ENCODE results near the gene ADAMTSL3.
A peak's percentile ranks its signal among the peaks of the same experiment; 100 is the strongest.
"Not testable (repeated sequence)": the region's sequence is repeated elsewhere in the genome, so short reads cannot be mapped to it uniquely, and the experiment has no call there.

The ADAMTSL3 gene

DNA sequence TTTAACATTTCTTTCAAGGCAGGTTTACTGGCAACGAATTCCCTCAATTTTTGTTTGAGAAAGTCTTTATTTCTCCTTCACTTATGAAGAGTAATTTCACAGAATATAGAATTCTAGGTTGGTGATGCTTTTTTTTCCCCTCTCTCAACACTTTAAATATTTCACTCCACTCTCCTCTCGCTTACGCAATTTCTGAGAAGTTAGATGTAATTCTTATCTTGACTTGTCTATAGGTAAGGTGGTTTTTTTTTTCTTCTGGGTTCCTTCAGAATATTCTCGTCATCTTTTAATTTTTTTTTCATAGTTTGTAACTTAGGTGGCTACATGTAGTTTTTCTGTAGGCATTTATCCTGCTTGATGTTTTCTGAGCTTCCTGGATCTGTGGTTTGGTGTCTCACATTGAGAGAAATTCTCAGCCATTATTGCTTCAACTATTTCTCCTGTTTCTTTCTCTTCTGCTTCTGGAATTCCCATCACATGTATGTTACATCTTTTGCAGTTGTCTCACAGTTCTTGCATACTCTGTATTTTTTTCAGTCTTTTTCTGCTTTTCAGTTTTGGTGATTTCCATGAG lies 392.2 kb downstream of the ADAMTSL3 start:
- no peak for DNase-seq

DNA sequence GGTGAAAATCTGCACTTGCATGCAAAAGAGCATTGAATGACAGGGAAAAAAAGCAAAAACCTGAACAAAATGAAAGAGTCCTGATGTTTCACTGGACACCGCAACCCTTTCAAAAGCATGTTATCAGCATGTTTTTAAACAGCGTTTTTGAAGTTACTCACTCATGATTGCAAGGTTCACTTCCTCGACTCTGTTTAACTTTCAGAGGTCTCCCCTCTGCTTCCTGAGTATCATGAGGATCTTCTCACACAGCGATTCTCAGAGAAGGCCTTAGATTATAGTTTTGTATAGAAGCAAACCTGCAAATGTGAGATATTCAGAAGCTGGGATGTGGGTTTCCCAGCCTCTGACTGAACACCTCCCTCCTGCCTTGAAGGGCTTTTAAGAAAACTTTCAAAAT lies 395.6 kb downstream of the ADAMTSL3 start:
- not testable (repeated sequence) for DNase-seq

DNA sequence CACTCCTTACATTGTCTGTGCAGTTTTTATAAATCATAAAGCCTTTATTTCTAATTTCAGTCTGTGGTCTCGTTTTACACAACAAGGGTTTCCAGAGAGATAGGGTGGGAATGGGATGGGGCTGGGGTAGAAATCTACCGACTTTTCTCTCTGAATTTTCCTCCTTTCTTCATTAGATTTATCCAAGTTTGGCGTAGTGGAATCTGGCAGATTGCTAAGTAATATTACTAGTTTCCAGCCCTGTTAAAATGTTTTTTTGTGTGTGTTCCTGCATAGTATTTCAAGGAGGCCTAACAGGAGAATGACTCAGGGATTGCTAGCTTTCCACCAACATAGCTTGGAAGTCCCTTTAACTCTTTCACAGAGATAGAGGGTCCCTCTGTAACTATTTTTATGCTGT lies 396.2 kb downstream of the ADAMTSL3 start:
- DNase-seq: no peak

DNA sequence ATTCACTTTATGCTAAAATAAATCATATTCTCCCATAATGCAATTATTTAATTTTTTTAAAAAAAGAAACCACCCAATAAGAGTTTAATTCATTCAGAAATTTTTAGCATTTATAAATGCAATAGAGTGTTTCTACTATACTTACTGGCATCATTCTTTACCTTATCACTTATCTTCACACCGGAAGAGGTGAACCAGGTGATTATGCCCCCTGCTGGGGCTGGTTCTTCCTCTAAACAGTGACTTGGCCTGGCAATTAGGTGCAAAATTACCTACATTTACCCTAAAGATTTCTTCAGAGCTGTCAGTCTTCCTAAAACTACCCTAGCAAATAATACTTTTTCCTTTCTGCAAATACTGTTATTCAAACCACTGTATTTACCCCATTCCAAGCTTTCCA lies 397.2 kb downstream of the ADAMTSL3 start:
- DNase-seq: not testable (repeated sequence)

DNA sequence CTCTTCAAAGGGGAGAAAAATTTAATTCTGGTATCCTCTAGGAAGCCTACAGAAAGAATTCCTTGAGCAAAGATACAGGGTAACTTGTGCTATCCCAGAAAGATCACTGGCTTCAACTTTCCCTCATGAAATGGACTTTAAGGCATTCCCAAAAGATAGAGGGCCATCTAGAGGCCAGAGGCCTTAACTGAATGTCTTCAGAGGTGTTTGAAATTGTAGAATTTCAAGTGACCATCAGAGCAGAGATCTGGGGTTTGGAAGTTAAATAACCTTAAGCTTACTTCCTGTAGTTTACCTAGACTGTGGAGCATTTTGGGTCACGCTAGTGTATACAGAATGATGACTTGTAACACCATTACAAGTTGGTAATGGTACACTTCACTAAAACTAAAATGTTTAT lies 400.6 kb downstream of the ADAMTSL3 start:
- DNase-seq: not testable (repeated sequence)

DNA sequence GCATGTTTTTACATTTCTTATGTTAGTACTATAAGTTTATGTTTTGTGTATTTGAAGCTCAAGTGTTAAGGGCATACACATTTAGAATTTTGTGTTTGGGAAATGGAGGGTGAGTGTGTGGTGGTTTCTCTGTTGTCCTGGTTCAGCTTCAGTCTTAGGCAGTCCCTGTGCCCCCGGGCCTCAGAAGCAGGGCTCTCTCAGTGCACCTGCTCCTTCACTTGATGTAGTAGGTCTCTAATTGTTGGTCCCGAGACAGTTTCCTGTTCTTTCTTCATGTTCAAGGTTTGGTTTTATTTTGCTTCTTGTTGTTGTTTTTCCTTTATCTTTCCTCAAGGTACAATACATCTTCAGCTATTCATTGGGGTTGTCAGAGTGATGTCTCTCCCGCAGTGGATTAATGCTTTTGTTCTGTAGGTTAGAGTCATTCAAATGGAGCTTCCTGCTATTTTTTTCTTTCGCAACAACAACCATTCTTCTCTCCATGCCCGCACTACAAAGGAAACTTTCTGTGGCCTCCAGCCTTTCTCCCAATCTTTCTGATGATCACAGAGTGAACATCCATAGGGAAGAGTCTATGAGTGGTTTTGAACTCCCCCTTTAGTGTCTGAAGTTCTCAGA lies 403.9 kb downstream of the ADAMTSL3 start:
- no peak for DNase-seq

DNA sequence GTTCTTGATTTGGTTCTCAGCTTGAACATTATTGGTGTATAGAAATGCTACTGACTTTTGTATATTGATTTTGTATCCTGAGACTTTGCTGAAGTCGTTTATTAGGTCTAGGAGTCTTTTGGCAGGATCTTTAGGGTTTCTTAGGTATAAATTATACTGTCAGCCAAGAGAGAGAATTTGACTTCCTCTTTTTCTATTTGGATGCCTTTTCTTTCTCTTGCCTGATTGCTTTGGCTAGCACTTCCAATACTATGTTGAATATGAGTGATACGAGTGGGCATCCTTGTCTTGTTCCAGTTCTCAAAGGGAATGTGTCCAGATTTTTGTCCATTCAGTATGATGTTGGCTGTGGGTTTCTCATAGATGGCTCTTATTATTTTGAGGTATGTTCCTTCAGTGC lies 409.8 kb downstream of the ADAMTSL3 start:
- not testable (repeated sequence) for DNase-seq

DNA sequence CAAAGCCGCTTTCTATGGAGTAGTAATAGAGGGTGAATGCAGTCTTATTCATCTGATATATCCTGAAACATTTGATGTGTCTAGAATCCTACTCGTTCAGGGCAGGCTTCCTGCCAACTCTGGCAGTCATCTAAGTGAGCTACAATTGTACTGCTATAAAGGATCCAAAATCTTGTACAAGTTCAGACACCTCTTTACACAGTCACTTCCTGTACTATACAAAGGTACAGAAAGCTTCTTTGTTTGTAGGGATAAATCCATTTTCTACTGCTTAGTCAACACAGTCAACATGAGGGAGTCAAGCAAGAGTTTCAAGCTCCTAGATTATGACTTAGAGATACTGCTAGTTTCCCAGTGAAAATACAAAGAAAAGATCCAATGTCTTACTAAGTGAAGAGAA lies 414.8 kb downstream of the ADAMTSL3 start:
- not testable (repeated sequence) for DNase-seq

DNA sequence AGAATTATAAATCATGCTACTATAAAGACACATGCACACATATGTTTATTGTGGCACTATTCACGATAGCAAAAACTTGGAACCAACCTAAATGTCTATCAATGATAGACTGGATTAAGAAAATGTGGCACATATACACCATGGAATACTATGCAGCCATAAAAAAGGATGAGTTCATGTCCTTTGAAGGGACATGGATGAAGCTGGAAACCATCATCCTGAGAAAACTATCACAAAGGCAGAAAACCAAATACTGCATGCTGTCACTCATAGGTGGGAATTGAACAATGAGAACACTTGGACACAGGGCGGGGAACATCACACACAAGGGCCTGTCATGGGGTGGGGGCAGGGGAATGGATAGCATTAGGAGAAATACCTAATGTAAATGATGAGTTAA lies 424.1 kb downstream of the ADAMTSL3 start:
- DNase-seq: not testable (repeated sequence)

DNA sequence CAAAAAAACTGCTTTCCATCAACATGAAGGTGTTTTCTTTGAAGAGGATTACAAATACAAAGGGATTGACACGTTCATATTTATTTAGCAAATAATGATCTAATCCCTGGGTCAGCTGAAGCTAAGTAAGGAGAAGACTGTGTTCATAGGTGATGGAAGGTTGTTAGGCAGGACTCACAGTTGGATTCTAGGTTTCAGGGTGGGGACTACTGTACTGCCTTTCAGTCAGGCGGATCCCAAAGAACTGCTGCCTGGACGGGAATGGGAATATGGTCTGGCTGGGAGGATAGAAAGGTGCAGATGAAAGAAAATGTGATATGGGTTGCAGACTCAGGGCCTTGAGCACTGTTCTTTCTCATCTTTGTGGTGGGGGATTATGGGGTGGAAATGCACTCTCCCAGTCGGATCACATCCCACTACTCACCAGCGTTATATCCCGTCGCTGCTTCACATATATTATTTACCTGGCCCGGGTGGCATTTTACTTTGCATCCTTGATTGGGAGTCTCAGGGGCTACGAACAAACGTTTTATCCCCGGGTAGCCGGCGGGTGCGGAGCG lies 425.5 kb downstream of the ADAMTSL3 start:
- DNase-seq: not testable (repeated sequence)

DNA sequence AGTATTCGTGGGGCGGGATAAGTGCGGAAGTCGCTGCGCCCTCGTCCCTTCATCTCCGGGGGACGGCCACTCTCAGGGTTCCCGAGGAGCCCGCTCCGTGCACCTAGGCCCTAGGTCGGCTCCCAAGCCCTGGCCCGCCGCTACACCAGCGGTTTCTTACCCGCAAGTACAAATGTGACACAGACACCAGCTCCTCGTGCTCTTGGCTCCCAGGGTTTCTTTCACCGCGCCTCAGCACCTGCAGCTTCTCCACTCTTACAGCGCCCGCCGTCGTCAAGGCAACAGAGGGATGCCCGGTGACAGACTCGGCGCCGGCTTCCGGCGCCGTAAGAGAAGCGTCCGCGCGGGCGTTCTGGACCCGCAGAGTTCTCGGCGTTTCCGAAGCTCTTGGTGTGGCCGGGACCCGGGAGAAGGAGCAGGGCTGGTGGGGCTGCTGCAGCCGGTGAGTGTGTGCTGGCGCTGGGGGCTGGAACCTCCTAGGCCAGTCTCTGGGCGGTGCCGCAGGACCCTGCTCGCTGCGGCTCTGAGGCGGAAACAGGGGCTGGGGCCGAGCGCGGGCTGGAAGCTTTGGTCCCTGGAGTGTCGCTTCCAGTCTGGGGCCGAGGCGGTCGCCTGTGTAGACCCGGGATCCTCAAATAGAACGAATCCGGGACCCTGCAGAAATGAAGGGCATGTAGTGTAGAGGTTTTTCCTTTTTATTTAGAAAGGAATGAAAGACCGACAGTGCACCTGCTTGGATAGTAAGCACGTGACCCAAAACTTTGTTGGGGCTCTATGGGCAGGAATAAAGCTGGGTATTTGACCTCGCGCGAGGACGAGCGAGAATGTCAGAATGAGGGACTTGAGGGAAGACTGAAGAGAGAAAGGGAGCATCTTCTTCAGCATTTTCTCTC lies 426.2 kb downstream of the ADAMTSL3 start:
- peak; percentile 73 for DNase-seq

DNA sequence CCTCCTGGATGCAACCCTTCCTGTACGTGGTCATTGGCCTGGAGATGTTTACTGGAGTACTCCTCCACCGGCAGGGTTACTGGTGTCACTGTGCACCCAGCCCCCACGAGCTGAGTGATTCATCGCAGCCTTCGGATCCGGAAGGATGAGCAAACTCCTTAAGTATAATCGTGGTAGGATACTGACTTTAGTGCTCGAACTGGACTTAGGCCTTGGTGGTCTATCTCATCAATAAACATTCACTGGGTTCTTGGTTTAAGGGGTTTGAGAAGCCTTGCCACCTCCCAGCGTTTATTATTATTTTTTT lies 426.8 kb downstream of the ADAMTSL3 start:
- not testable (repeated sequence) for DNase-seq

DNA sequence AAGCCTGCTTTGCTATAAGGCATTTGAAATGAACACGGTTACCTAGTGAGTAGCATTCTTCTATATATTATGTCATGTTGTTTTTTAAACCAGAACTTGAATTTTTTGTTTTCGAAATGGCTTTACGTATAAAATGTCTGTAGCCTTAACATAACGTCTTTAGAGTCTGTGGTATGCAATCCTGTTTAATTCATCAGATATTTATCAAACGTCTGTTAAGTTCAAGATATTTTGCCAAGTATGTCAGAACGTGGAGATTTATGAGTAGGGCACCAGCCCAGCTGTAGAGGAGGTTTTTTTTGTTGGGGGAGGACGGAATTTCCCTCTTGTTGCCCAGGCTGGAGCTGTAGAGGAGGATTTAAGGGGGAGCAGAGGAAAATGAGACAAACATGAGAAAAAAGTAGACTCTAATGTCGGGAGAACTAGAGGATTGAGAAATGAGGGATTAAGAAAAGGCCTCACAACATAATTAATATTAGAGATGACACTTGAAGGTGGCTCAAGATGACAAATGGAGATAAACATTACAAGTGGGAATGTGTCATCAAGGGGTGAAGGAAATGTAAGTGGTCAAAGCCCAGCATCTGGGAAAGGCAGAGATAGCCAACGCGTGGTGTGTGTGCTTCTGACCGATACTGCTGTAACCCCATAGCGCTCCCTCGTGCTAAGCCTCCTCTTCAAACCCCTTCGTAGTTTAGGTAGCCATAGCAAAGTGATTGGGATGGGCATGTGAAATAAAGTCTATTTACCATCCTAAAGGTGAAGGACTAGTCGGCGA lies 427.7 kb downstream of the ADAMTSL3 start:
- DNase-seq: no peak

DNA sequence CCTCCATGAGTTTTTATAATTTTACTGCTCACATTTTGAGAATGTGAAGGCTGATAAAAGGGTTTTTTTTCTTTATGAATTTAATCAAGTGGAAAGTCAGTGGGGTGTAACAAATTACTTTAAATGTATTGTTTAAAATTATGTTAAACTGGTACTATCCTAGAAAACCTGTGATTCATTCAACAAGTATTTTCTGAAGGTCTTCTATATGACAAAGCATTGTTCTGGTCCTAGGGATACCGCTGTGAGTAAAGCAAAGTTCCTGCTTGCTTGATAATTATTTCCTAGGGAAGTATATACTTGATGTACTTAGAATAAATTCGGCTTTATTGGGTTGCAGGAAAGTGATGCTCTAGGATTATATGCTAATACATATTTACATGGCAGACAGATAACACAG lies 428.8 kb downstream of the ADAMTSL3 start:
- no peak for DNase-seq

DNA sequence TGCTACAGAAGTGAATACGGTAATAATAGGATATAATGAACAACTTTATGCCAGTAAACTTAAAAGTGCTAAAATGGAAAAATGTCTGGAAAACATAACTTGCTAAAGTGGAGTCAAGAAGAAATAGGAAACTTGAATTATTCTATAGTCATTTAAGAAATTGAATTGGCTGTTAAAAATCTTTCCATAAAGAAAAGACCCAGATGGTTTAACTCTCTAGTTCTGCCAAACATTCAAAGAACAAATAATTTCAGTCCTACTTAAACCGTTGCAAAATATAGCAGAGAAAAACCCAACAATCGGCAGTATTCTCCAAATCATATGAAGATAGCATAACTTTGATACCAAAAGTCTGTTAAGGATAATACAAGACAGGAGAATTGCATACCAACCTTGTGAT lies 432.1 kb downstream of the ADAMTSL3 start:
- DNase-seq: not testable (repeated sequence)
